ENCODE measurements around the gene PKP4.
"Not testable (repeated sequence)": the region's sequence is repeated elsewhere in the genome, so short reads cannot be mapped to it uniquely, and the experiment has no call there.

Gene PKP4

GRCh38 chr2:158456309-158457066, at the start of gene PKP4, which contains the start of gene CCDC148:
Gene PKP4 (plus strand): TSS chr2:158456952. CDS start chr2:158533185, 76,233 bp downstream.
Gene CCDC148 (minus strand): TSS chr2:158456753. CDS start chr2:158456439, 314 bp downstream.
- Mint-ChIP-seq H3K27me3 (peaks cover 9% of the 10 kb centered on the region), H3K27ac (peak within 1 kb of the TSS; percentile 28), H3K9me3 (ENCODE audit: low read depth) (no peaks in the 10 kb centered on the region), H3K4me1 (ENCODE audit: low read depth) (peaks cover 20% of the 10 kb centered on the region), H3K36me3 (no peaks in the 10 kb centered on the region), H3K4me3 (peak within 1 kb of the TSS; percentile 96)

GRCh38 chr2:158407031-158407430, 49.7 kb upstream of the PKP4 start:
- H3K9me3 Mint-ChIP-seq (ENCODE audit: low read depth) = peaks cover 15% of the 10 kb centered on the region
- no peak overlapping the region for H3K4me3 Mint-ChIP-seq
- H3K27me3 Mint-ChIP-seq = peaks cover 4% of the 10 kb centered on the region
- H3K36me3 Mint-ChIP-seq = peaks cover 6% of the 10 kb centered on the region
- H3K4me1 Mint-ChIP-seq (ENCODE audit: low read depth) = no peaks in the 10 kb centered on the region
- no peak overlapping the region for H3K27ac Mint-ChIP-seq

- Mint-ChIP-seq H3K4me1 (ENCODE audit: low read depth) (no peaks in the 10 kb centered on the region), H3K9me3 (ENCODE audit: low read depth) (peaks cover 15% of the 10 kb centered on the region), H3K27ac (no peak overlapping the region), H3K4me3 (no peak overlapping the region), H3K27me3 (peaks cover 4% of the 10 kb centered on the region), H3K36me3 (peaks cover 6% of the 10 kb centered on the region)
These were observed 46.6 kb upstream of the PKP4 start for GRCh38 chr2:158410132-158410531.

GRCh38 chr2:158411748-158412147, 45.0 kb upstream of the PKP4 start:
- H3K36me3 Mint-ChIP-seq = peaks cover 14% of the 10 kb centered on the region
- H3K27me3 Mint-ChIP-seq = peaks cover 4% of the 10 kb centered on the region
- H3K4me1 Mint-ChIP-seq (ENCODE audit: low read depth) = no peaks in the 10 kb centered on the region
- H3K4me3 Mint-ChIP-seq = no peak overlapping the region
- peaks cover 25% of the 10 kb centered on the region for H3K9me3 Mint-ChIP-seq (ENCODE audit: low read depth)
- no peak overlapping the region for H3K27ac Mint-ChIP-seq

GRCh38 chr2:158412206-158412605, 44.5 kb upstream of the PKP4 start:
- Mint-ChIP-seq H3K27me3 (peaks cover 4% of the 10 kb centered on the region), H3K9me3 (ENCODE audit: low read depth) (peaks cover 26% of the 10 kb centered on the region), H3K27ac (no peak overlapping the region), H3K36me3 (peaks cover 16% of the 10 kb centered on the region), H3K4me3 (no peak overlapping the region), H3K4me1 (ENCODE audit: low read depth) (no peaks in the 10 kb centered on the region)

GRCh38 chr2:158413581-158413980, 43.2 kb upstream of the PKP4 start:
- H3K36me3 Mint-ChIP-seq = peaks cover 16% of the 10 kb centered on the region
- peaks cover 26% of the 10 kb centered on the region for H3K9me3 Mint-ChIP-seq (ENCODE audit: low read depth)
- H3K27ac Mint-ChIP-seq = no peak overlapping the region
- peaks cover 6% of the 10 kb centered on the region for H3K27me3 Mint-ChIP-seq
- H3K4me3 Mint-ChIP-seq = no peak overlapping the region
- no peaks in the 10 kb centered on the region for H3K4me1 Mint-ChIP-seq (ENCODE audit: low read depth)

- Mint-ChIP-seq H3K27ac (no peak overlapping the region), H3K4me3 (no peak overlapping the region), H3K36me3 (peaks cover 15% of the 10 kb centered on the region), H3K9me3 (ENCODE audit: low read depth) (peaks cover 26% of the 10 kb centered on the region), H3K27me3 (peaks cover 6% of the 10 kb centered on the region), H3K4me1 (ENCODE audit: low read depth) (no peaks in the 10 kb centered on the region)
These were observed 42.2 kb upstream of the PKP4 start for GRCh38 chr2:158414538-158414937.

GRCh38 chr2:158432117-158432516, 24.6 kb upstream of the PKP4 start:
- peaks cover 5% of the 10 kb centered on the region for H3K36me3 Mint-ChIP-seq
- H3K4me1 Mint-ChIP-seq (ENCODE audit: low read depth) = no peaks in the 10 kb centered on the region
- H3K4me3 Mint-ChIP-seq = no peak overlapping the region
- no peak overlapping the region for H3K27ac Mint-ChIP-seq
- peaks cover 8% of the 10 kb centered on the region for H3K27me3 Mint-ChIP-seq
- peaks cover 6% of the 10 kb centered on the region for H3K9me3 Mint-ChIP-seq (ENCODE audit: low read depth)

GRCh38 chr2:158433716-158434115, 23.0 kb upstream of the PKP4 start:
- not testable (repeated sequence) for H3K4me3 Mint-ChIP-seq; H3K27me3 Mint-ChIP-seq; H3K4me1 Mint-ChIP-seq (ENCODE audit: low read depth); H3K36me3 Mint-ChIP-seq; H3K27ac Mint-ChIP-seq; H3K9me3 Mint-ChIP-seq (ENCODE audit: low read depth)

- H3K9me3 Mint-ChIP-seq (ENCODE audit: low read depth); H3K4me1 Mint-ChIP-seq (ENCODE audit: low read depth); H3K36me3 Mint-ChIP-seq; H3K27ac Mint-ChIP-seq; H3K4me3 Mint-ChIP-seq; H3K27me3 Mint-ChIP-seq: not testable (repeated sequence)
These were observed 17.7 kb upstream of the PKP4 start for GRCh38 chr2:158439062-158439461.

GRCh38 chr2:158443606-158444005, 13.1 kb upstream of the PKP4 start:
- Mint-ChIP-seq H3K9me3 (ENCODE audit: low read depth) (no peaks in the 10 kb centered on the region), H3K36me3 (no peaks in the 10 kb centered on the region), H3K27me3 (no peaks in the 10 kb centered on the region), H3K4me1 (ENCODE audit: low read depth) (no peaks in the 10 kb centered on the region), H3K27ac (no peak overlapping the region), H3K4me3 (no peak overlapping the region)

GRCh38 chr2:158457092-158457825, 507 bp downstream of the PKP4 start:
- Mint-ChIP-seq H3K36me3 (no peaks in the 10 kb centered on the region), H3K4me3 (peak overlapping the region; percentile 96), H3K9me3 (ENCODE audit: low read depth) (no peaks in the 10 kb centered on the region), H3K27me3 (peaks cover 7% of the 10 kb centered on the region), H3K27ac (peak overlapping the region; percentile 28), H3K4me1 (ENCODE audit: low read depth) (peaks cover 20% of the 10 kb centered on the region)

GRCh38 chr2:158457826-158458616, 1.3 kb downstream of the PKP4 start:
- H3K9me3 Mint-ChIP-seq (ENCODE audit: low read depth) = no peaks in the 10 kb centered on the region
- peak overlapping the region; percentile 76 for H3K27ac Mint-ChIP-seq
- H3K27me3 Mint-ChIP-seq = peaks cover 7% of the 10 kb centered on the region
- peak overlapping the region; percentile 96 for H3K4me3 Mint-ChIP-seq
- peaks cover 2% of the 10 kb centered on the region for H3K36me3 Mint-ChIP-seq
- H3K4me1 Mint-ChIP-seq (ENCODE audit: low read depth) = peaks cover 20% of the 10 kb centered on the region

GRCh38 chr2:158458617-158458920, 1.8 kb downstream of the PKP4 start:
- Mint-ChIP-seq H3K27ac (peak overlapping the region; percentile 16), H3K27me3 (peaks cover 7% of the 10 kb centered on the region), H3K9me3 (ENCODE audit: low read depth) (no peaks in the 10 kb centered on the region), H3K4me1 (ENCODE audit: low read depth) (peaks cover 20% of the 10 kb centered on the region), H3K36me3 (peaks cover 2% of the 10 kb centered on the region), H3K4me3 (peak overlapping the region; percentile 96)

All from activated naive CD8-positive, alpha-beta T cell (primary cell).